ENCODE measurements around the gene TMEM186. TPM values are rescaled to one million over a fixed set of nuclear protein-coding genes. Genes with fewer than 3 reads are reported as not detected.

TMEM186 gene
- total RNA-seq, 1 experiment from 2014 or later, result 12.4 TPM

GRCh38 chr16:8768283-8768682 lies 29.2 kb downstream of the TMEM186 start:
- no peak overlapping the region for H3K4me3 ChIP-seq (ENCODE audit: low read depth in 2 of 2, low read length in 2 of 2)
- no TSS peak for BruUV-seq (replicated peaks)
- no peak for ATAC-seq
- H3K36me3 ChIP-seq (ENCODE audit: control insufficient read depth, insufficient read depth, low read length), result no peaks in the 10 kb centered on the region
- no peak for DNase-seq (ENCODE audit: low read depth, low spot score)
- in situ Hi-C loops (cut with HindIII; ENCODE audit: low pct_unique_long_range_greater_than_20kb, low sequenced_read_pairs), result no loop called here
- TF ChIP-seq TCF7L2 (IDR thresholded peaks at IDR 0.05; ENCODE audit: low read depth, low read length) (no peak), POLR2AphosphoS5 (IDR thresholded peaks at IDR 0.05; ENCODE audit: low read depth, low read length) (no peak), SIN3A (IDR thresholded peaks at IDR 0.05; ENCODE audit: borderline replicate concordance, insufficient read depth, low read depth, low read length) (no peak)
- TF ChIP-seq, protein P1, sequence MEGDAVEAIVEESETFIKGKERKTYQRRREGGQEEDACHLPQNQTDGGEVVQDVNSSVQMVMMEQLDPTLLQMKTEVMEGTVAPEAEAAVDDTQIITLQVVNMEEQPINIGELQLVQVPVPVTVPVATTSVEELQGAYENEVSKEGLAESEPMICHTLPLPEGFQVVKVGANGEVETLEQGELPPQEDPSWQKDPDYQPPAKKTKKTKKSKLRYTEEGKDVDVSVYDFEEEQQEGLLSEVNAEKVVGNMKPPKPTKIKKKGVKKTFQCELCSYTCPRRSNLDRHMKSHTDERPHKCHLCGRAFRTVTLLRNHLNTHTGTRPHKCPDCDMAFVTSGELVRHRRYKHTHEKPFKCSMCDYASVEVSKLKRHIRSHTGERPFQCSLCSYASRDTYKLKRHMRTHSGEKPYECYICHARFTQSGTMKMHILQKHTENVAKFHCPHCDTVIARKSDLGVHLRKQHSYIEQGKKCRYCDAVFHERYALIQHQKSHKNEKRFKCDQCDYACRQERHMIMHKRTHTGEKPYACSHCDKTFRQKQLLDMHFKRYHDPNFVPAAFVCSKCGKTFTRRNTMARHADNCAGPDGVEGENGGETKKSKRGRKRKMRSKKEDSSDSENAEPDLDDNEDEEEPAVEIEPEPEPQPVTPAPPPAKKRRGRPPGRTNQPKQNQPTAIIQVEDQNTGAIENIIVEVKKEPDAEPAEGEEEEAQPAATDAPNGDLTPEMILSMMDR (IDR thresholded peaks at IDR 0.05), result no peak
- TF ChIP-seq, protein P2, sequence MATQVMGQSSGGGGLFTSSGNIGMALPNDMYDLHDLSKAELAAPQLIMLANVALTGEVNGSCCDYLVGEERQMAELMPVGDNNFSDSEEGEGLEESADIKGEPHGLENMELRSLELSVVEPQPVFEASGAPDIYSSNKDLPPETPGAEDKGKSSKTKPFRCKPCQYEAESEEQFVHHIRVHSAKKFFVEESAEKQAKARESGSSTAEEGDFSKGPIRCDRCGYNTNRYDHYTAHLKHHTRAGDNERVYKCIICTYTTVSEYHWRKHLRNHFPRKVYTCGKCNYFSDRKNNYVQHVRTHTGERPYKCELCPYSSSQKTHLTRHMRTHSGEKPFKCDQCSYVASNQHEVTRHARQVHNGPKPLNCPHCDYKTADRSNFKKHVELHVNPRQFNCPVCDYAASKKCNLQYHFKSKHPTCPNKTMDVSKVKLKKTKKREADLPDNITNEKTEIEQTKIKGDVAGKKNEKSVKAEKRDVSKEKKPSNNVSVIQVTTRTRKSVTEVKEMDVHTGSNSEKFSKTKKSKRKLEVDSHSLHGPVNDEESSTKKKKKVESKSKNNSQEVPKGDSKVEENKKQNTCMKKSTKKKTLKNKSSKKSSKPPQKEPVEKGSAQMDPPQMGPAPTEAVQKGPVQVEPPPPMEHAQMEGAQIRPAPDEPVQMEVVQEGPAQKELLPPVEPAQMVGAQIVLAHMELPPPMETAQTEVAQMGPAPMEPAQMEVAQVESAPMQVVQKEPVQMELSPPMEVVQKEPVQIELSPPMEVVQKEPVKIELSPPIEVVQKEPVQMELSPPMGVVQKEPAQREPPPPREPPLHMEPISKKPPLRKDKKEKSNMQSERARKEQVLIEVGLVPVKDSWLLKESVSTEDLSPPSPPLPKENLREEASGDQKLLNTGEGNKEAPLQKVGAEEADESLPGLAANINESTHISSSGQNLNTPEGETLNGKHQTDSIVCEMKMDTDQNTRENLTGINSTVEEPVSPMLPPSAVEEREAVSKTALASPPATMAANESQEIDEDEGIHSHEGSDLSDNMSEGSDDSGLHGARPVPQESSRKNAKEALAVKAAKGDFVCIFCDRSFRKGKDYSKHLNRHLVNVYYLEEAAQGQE (IDR thresholded peaks at IDR 0.05; ENCODE audit: insufficient read depth in 1 of 2, low read depth in 2 of 2, low read length in 1 of 2), result no peak
- ChIA-PET CTCF (no interaction called here), POLR2A (no interaction called here)
- H3K9me3 ChIP-seq (ENCODE audit: control insufficient read depth, insufficient read depth, low read depth, low read length), result no peaks in the 10 kb centered on the region
- no peaks in the 10 kb centered on the region for H3K4me1 ChIP-seq (ENCODE audit: control insufficient read depth, insufficient read depth, low read length)
- H3K27me3 ChIP-seq (ENCODE audit: control insufficient read depth, insufficient read depth, low read length), result no peaks in the 10 kb centered on the region
- intact Hi-C loops (cut with micrococcal nuclease; ENCODE audit: unreplicated experiment), result no loop called here
- H3K27ac ChIP-seq (ENCODE audit: low read length), result no peak overlapping the region

GRCh38 chr16:8767176-8767575 lies 30.3 kb downstream of the TMEM186 start:
- TF ChIP-seq, protein P2 (IDR thresholded peaks at IDR 0.05; ENCODE audit: insufficient read depth in 1 of 2, low read depth in 2 of 2, low read length in 1 of 2), result no peak
- no peak for TF ChIP-seq SIN3A (IDR thresholded peaks at IDR 0.05; ENCODE audit: borderline replicate concordance, insufficient read depth, low read depth, low read length)
- Histone ChIP-seq H3K27ac (ENCODE audit: low read length) (no peak overlapping the region), H3K4me1 (ENCODE audit: control insufficient read depth, insufficient read depth, low read length) (no peaks in the 10 kb centered on the region), H3K4me3 (ENCODE audit: low read depth in 2 of 2, low read length in 2 of 2) (no peak overlapping the region), H3K27me3 (ENCODE audit: control insufficient read depth, insufficient read depth, low read length) (no peaks in the 10 kb centered on the region), H3K9me3 (ENCODE audit: control insufficient read depth, insufficient read depth, low read depth, low read length) (no peaks in the 10 kb centered on the region), H3K36me3 (ENCODE audit: control insufficient read depth, insufficient read depth, low read length) (no peaks in the 10 kb centered on the region)
- intact Hi-C loops (cut with micrococcal nuclease; ENCODE audit: unreplicated experiment) (no loop called here), in situ Hi-C loops (cut with HindIII; ENCODE audit: low pct_unique_long_range_greater_than_20kb, low sequenced_read_pairs) (no loop called here)
- ChIA-PET POLR2A (no interaction called here), CTCF (interaction anchor here (0.6 kb wide), 1 partner anchor 18 kb away, joined by 3 read pairs; no protein-coding TSS in a partner anchor)
- BruUV-seq (replicated peaks), result no TSS peak
- DNase-seq (ENCODE audit: low read depth, low spot score) (no peak), ATAC-seq (no peak)
